Omental fat pad (tissue), 4 donors: ENCODE results near the gene UST. TPM values are rescaled to one million over a fixed set of nuclear protein-coding genes. Genes with fewer than 3 reads are reported as not detected.

Experiments used
- ATAC-seq: fragments of 150-250 bp; one replicate; pipeline ENCODE4 v1.9.1; 2016; ENCODE audit warnings: mild to moderate bottlenecking, moderate library complexity; ENCODE audit not compliant: low FRiP score
- DNase-seq: peaks from one replicate; pipeline ENCODE4 v3.0.0-alpha.2; 2019; ENCODE audit warnings: low spot score
- total RNA-seq, 4 donors: library from RNA; depleted of rRNA; stranded (reverse); fragments of >200 nt; gene quantifications; one replicate each; pipeline ENCODE4 v1.1.0, GENCODE V29; 2016
- TF ChIP-seq, protein P1 (sequence below), 3 donors: fragments of 450-650 bp; IDR thresholded peaks; one replicate each; pipeline ENCODE4 v1.5.1; 2016 to 2017; ENCODE audit warnings: antibody characterized with exemption in 3 of 3, mild to moderate bottlenecking in 3 of 3, moderate library complexity in 2 of 3

Gene UST
- total RNA-seq, 4 donors from 2014 or later, result 9.2 to 20.8 (median 15.0) TPM

DNA sequence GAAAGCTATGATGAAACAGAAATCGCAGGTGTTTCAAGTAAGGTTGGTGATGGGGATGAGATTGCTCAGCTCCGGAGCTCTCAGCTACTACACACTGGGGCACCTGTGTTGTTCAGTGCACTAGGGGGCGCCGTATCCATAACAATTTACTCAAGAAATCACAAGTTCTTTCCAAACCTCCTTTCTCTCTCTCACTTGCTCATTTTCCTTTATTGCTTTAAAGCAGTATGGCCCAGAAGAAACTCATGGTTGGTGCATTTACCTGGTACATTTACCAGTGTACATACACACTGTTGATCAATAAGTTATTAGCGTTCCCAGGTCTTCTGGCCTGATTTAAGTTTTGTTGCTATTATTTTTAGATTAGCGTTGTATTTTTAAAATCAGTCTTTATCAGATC, 335.5 kb downstream of the UST start:
- peak; percentile 88 for DNase-seq
- ATAC-seq, result no peak
- TF ChIP-seq, protein P1, sequence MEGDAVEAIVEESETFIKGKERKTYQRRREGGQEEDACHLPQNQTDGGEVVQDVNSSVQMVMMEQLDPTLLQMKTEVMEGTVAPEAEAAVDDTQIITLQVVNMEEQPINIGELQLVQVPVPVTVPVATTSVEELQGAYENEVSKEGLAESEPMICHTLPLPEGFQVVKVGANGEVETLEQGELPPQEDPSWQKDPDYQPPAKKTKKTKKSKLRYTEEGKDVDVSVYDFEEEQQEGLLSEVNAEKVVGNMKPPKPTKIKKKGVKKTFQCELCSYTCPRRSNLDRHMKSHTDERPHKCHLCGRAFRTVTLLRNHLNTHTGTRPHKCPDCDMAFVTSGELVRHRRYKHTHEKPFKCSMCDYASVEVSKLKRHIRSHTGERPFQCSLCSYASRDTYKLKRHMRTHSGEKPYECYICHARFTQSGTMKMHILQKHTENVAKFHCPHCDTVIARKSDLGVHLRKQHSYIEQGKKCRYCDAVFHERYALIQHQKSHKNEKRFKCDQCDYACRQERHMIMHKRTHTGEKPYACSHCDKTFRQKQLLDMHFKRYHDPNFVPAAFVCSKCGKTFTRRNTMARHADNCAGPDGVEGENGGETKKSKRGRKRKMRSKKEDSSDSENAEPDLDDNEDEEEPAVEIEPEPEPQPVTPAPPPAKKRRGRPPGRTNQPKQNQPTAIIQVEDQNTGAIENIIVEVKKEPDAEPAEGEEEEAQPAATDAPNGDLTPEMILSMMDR (IDR thresholded peaks at IDR 0.05), result peak in 2 of 3 donors; percentile 40 to 77

DNA sequence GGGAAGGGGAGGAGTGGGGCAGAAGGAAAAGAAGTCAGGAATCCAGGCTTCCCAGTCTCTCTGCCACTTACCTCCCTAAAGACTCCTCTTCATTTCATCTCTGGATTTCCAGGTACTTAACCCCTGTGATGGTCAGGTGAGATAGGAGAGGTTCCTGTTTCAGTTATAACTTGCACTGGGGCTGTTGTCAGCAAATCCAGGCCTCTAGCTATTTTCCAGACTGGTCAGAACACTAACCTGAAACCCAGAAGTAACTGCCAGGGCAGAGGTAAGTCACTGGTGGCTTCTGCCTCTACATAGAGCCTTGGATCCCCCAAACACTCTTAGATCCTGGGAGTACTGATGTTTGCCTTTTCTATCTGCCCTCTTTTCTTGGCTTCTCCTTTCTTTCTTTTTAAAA, 337.2 kb downstream of the UST start:
- DNase-seq, result no peak
- ATAC-seq, result no peak
- TF ChIP-seq, protein P1 (IDR thresholded peaks at IDR 0.05), result no peak

DNA sequence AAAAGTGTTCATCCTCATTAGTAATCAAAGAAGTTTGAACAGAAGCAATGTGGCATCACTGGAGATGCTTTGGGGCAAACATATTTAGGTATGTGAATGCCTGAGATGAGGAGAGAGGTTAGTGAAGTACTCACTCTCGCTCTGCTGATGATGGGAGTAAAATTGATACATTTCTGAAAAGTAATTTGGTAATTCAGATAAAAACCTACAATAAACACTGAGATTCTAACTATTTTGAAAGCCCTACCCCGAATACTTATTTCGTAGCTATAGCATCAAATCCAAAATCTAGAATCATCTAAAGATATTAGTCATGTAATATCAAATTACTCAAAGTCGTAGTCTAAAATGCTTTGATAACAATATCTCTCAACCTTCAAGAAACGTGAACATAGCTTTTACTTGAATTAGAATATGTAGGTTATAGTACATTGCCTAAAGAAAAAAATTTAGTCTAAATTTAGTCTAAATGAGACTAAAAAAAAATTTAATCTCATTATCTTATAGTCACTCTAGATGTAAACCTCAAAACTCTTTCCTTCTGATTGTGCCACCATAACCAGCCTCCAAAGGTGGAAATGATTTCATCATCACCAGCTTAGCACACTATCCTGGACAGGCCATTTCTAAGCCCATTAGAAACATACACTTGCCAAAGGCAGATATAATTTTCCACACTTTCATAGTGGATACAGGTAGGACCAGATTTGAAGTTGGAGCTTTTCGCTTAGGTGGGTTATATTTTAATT, 338.2 kb downstream of the UST start:
- no peak for ATAC-seq
- DNase-seq, result no peak
- TF ChIP-seq, protein P1 (IDR thresholded peaks at IDR 0.05), result no peak

DNA sequence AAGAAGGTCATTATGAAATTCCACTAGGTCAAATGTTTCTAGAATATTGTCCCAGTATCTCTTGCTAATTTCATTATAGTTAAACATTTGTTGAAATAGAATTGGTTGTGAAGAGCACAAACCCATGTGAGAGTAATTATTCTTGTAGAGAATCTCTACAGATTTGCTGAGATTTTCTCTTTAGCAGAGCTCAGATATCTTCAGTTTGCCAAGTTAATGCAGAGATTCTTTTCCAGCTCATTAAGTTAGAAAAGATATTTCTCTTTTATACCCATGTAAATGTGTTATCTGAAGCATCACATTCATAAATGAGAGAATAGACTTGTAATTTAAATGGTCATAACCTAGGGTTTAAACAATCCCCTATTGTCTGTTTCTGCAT, 338.7 kb downstream of the UST start:
- ATAC-seq, result no peak
- TF ChIP-seq, protein P1 (IDR thresholded peaks at IDR 0.05), result no peak
- no peak for DNase-seq

DNA sequence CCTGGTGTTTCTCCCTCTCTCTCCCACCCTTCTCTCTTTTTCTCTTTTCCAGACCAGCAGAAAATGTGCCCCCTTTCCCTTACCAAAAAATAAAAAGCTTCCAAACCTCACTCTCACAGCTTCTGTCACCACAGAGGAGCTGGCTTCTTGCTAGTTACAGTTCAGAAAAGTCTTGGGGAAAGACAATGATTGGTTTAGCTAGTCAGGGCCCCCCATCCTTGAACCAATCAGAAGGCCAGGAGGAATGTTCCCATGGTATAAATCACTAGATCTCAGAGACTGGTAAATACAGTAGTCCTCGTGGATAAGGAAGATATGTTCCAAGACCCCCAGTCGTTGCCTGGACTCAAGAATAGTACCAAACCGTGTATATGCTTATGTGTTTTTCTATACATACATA, 339.5 kb downstream of the UST start:
- DNase-seq (no peak), ATAC-seq (no peak)
- TF ChIP-seq, protein P1 (IDR thresholded peaks at IDR 0.05), result no peak

DNA sequence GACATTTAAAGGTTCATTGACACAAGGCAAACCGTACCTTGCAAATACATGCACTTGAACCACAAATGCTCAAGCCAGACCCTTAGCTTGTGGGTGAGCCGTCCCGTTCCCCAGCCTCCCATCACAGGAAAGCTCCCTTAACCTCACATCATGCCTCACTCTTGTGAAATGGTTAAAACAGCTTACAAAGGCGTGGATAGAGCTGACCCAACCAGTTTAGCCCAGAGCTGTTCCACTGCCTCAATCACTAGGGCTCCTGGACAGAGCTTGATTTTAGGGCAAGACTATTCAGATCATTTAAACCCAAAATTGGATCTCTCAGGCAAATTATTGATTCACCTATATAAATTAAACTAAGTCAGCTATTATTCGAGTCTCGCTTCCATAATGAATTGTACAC, 341.1 kb downstream of the UST start:
- DNase-seq (no peak), ATAC-seq (no peak)
- TF ChIP-seq, protein P1 (IDR thresholded peaks at IDR 0.05), result no peak

DNA sequence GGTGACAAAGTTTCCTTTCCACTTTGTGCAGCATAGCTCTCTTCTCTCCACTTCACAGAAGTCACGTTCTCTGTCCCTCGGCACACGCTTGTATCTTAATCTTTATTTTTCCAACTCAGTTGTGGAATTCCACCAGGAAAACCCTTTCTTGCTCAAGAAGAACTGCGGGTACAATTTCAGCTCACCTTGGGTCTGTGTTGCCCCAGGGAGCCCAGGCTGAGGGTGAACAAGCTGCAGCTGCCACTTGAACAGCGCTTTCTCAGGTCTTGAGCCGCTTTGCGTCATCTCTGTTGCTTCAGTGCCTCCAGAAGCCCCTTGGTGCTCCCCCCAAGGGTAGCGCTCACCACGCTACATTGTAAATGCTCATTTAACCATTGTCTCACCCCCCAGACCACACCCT, 341.5 kb downstream of the UST start:
- TF ChIP-seq, protein P1 (IDR thresholded peaks at IDR 0.05), result no peak
- DNase-seq (no peak), ATAC-seq (no peak)
